ENCODE results near the gene HES6.

DNA sequence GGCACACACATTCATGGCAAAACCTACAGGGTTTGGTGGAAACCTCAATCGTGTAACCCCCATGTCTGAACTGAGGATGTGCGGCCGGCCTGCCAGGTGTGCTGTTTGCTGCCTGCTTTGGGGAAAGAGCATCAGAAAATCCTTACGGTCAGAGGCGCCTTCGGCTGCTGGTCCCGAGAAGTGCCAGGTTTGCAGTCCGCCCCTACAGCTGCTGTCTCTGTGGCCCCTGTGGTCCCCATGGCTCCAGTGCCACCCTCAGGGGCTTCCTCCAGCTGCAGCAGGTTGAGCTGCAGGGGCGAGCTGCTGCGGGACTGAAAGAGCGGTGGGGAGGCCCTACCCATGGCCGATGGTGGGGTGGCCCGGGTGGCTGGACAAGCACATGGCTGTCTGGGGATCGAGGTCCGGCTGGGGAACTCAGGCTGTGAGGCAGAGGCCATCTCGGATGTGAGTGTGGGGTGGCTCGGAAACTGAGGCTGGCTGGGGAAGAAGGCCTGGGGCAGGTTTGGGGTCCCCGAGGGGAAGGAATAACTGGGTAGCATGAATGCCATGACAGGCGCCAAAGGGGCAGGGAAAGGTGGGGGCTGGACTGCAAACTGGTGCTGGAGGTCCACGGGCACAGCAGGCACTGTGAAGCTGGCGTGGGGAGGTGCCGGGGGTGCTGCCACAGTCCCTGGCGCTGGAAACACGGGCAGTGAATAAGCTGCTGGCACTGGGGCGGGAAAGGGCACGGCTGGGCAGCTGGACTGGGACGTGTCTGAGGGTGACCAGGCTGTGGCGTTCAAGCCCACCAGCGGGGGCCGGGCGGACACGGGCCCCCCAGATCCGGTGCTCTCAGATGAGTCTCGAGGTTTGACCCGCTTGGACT lies 13.2 kb upstream of the HES6 start:
- TF ChIP-seq CTCF (IDR thresholded peaks at IDR 0.05) = no peak
- no peak for TF ChIP-seq EP300 (IDR thresholded peaks at IDR 0.05)
- no peak for TF ChIP-seq POLR2A (IDR thresholded peaks at IDR 0.05; ENCODE audit: low read depth)
